Adrenal gland (tissue), 5 donors: ENCODE measurements around the gene VTCN1.

Experiments used
- POLR2A ChIP-seq, 2 donors: fragments of 450-650 bp; IDR thresholded peaks; one replicate each; pipeline ENCODE4 v1.6.1; 2017; ENCODE audit warnings: antibody characterized with exemption in 2 of 2, mild to moderate bottlenecking in 2 of 2, moderate library complexity in 1 of 2
- TF ChIP-seq, protein P1 (sequence below), 6 experiments: fragments of 450-650 bp in 4 of 6; fragments of 200-600 bp in 2 of 6; sonication (generic) in 1 of 6; IDR thresholded peaks; 1 replicate in 5 of 6; 2 replicates in 1 of 6; pipeline versions ENCODE4 v1.5.1 to v1.8.0; 2016 to 2021; ENCODE audit warnings: antibody characterized with exemption in 6 of 6, mild to moderate bottlenecking in 2 of 6, moderate library complexity in 1 of 6
- donor health status: DM: no; HTN: no; CAD: no.

DNA sequence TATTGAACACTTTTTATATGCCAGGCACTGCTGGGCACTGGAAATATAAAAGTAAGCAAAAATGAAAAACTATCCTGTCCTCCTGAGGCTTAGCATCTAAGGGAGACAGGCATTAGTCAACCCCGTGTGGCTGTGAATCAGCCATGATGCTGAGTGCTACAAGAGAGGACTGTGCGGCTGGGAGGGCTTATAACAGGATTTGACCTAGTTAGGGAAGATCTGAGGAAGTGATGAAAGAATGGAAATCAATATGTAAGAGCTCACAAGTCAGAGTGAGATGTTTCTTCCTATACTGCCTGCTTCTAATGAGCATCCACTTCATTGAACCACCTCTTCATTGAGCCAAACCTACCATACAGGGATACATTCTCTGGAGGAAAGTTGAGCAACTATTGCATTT, 104.2 kb downstream of the VTCN1 start:
- TF ChIP-seq, protein P1, sequence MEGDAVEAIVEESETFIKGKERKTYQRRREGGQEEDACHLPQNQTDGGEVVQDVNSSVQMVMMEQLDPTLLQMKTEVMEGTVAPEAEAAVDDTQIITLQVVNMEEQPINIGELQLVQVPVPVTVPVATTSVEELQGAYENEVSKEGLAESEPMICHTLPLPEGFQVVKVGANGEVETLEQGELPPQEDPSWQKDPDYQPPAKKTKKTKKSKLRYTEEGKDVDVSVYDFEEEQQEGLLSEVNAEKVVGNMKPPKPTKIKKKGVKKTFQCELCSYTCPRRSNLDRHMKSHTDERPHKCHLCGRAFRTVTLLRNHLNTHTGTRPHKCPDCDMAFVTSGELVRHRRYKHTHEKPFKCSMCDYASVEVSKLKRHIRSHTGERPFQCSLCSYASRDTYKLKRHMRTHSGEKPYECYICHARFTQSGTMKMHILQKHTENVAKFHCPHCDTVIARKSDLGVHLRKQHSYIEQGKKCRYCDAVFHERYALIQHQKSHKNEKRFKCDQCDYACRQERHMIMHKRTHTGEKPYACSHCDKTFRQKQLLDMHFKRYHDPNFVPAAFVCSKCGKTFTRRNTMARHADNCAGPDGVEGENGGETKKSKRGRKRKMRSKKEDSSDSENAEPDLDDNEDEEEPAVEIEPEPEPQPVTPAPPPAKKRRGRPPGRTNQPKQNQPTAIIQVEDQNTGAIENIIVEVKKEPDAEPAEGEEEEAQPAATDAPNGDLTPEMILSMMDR (IDR thresholded peaks at IDR 0.05), result no peak
- no peak for TF ChIP-seq POLR2A (IDR thresholded peaks at IDR 0.05)
